H1 (cell line): ENCODE measurements around the gene NME9. TPM values are rescaled to one million over a fixed set of nuclear protein-coding genes. Genes with fewer than 3 reads are reported as not detected.

ENCODE experiments used
- CTCF ChIA-PET: fragments of 300-600 bp; sonication (Branson Sonifier 250); formaldehyde crosslinking; loops from one replicate; lab custom pipeline; 2021; ENCODE audit not compliant: partially characterized antibody; lab: Charles Lee
- POLR2A ChIA-PET: fragments of 300-600 bp; sonication (Branson Sonifier 250); formaldehyde crosslinking; loops from one replicate; lab custom pipeline; 2021; ENCODE audit warnings: inconsistent platforms; ENCODE audit not compliant: partially characterized antibody; lab: Charles Lee
- DNase-seq, 2 experiments: peaks; one replicate each; pipeline versions ENCODE4 v3.0.0 to v3.0.0-alpha.2; 2010 to 2022; ENCODE audit warnings: low spot score in 2 of 2, low read depth in 1 of 2, mixed read lengths in 1 of 2
- FAIRE-seq: peaks from 2 replicates; lab custom pipeline; 2011; peaks lifted over from hg19 to GRCh38; lab: Jason Lieb, UNC
- H2AFZ ChIP-seq: 2 replicates; pipeline ENCODE4 v1.8.1; 2012; ENCODE audit warnings: low read length, inconsistent platforms
- H2AK5ac ChIP-seq: 2 replicates; pipeline ENCODE4 v1.6.1; 2013; ENCODE audit warnings: low read depth, low read length
- H2BK120ac ChIP-seq: replicated peaks from 2 replicates; pipeline ENCODE3; 2013; ENCODE audit warnings: low read depth, low read length, inconsistent platforms
- H2BK12ac ChIP-seq: 2 replicates; pipeline ENCODE4 v1.6.1; 2013; ENCODE audit warnings: low read depth, low read length
- H2BK15ac ChIP-seq: 2 replicates; pipeline ENCODE4 v1.6.1; 2013; ENCODE audit warnings: low read length
- H2BK20ac ChIP-seq: 2 replicates; pipeline ENCODE4 v1.6.1; 2013; ENCODE audit warnings: low read length
- H2BK5ac ChIP-seq: 2 replicates; pipeline ENCODE4 v1.6.1; 2013; ENCODE audit warnings: low read depth, low read length
- H3K14ac ChIP-seq: 2 replicates; pipeline ENCODE4 v1.6.1; 2013; ENCODE audit warnings: inconsistent platforms; ENCODE audit not compliant: insufficient read length
- H3K18ac ChIP-seq: 2 replicates; pipeline ENCODE4 v1.6.1; 2013; ENCODE audit warnings: low read length; ENCODE audit errors: extremely low read depth
- H3K23ac ChIP-seq: 2 replicates; pipeline ENCODE4 v1.6.1; 2013; ENCODE audit warnings: inconsistent platforms; ENCODE audit not compliant: insufficient read length
- H3K23me2 ChIP-seq: 2 replicates; pipeline ENCODE4 v1.6.1; 2013; ENCODE audit warnings: low read depth, low read length
- H3K27ac ChIP-seq: 2 replicates; pipeline ENCODE4 v1.6.1; 2011; ENCODE audit warnings: low read depth, low read length, inconsistent platforms
- H3K27me3 ChIP-seq, 4 experiments: replicated peaks in 1 of 4; 1 replicate in 1 of 4; 2 replicates in 3 of 4; pipeline versions ENCODE4 v1.6.1 to v1.8.1; 2011 to 2013; ENCODE audit warnings: low read length in 3 of 4, mild to moderate bottlenecking in 3 of 4, inconsistent platforms in 2 of 4, mixed read lengths in 2 of 4, moderate library complexity in 1 of 4; ENCODE audit not compliant: control insufficient read depth in 3 of 4, insufficient read depth in 3 of 4; ENCODE audit errors: extremely low read depth in 1 of 4
- H3K36me3 ChIP-seq, 4 experiments: 2 replicates each; pipeline versions ENCODE4 v1.6.1 to v1.8.1; 2011 to 2013; ENCODE audit warnings: mild to moderate bottlenecking in 4 of 4, low read length in 3 of 4, moderate library complexity in 2 of 4, control low read depth in 1 of 4, inconsistent platforms in 1 of 4; ENCODE audit not compliant: insufficient read depth in 4 of 4, control insufficient read depth in 2 of 4
- H3K4ac ChIP-seq: replicated peaks from 2 replicates; pipeline ENCODE3; 2013; ENCODE audit warnings: low read length, low read depth, mixed read lengths, inconsistent platforms; ENCODE audit not compliant: insufficient read length
- H3K4me1 ChIP-seq, 4 experiments: replicated peaks in 1 of 4; 1 replicate in 1 of 4; 2 replicates in 3 of 4; pipeline versions ENCODE4 v1.6.1 to v1.8.1; 2011 to 2013; ENCODE audit warnings: low read length in 3 of 4, inconsistent platforms in 2 of 4, mixed read lengths in 1 of 4; ENCODE audit not compliant: insufficient read depth in 4 of 4, control insufficient read depth in 3 of 4
- H3K4me2 ChIP-seq, 2 experiments: 2 replicates each; pipeline versions ENCODE4 v1.6.1 to v1.8.1; 2011 to 2013; ENCODE audit warnings: low read depth in 2 of 2, low read length in 2 of 2, control low read depth in 1 of 2, inconsistent platforms in 1 of 2, mild to moderate bottlenecking in 1 of 2; ENCODE audit not compliant: insufficient read depth in 1 of 2
- H3K4me3 ChIP-seq, 4 experiments: fragments of 200-600, 300-600 bp in 1 of 4; sonication (generic), shearing (Covaris generic), sonication (Bioruptor Twin) in 1 of 4; 2 replicates each; pipeline versions ENCODE4 v1.5.1 to v1.8.1; 2011 to 2016; ENCODE audit warnings: low read length in 4 of 4, low read depth in 3 of 4, control low read depth in 2 of 4, inconsistent platforms in 2 of 4, mild to moderate bottlenecking in 2 of 4, mixed read lengths in 1 of 4, moderate library complexity in 1 of 4; ENCODE audit not compliant: insufficient read depth in 2 of 4; ENCODE audit errors: extremely low read depth in 1 of 4
- H3K56ac ChIP-seq: replicated peaks from 2 replicates; pipeline ENCODE3; 2013; ENCODE audit warnings: low read depth, mild to moderate bottlenecking, mixed read lengths, low read length, inconsistent platforms; ENCODE audit not compliant: insufficient read length
- H3K79me1 ChIP-seq: 2 replicates; pipeline ENCODE4 v1.6.1; 2013; ENCODE audit warnings: low read depth, low read length, control low read depth
- H3K79me2 ChIP-seq, 2 experiments: 2 replicates each; pipeline versions ENCODE4 v1.6.1 to v1.8.1; 2012 to 2013; ENCODE audit warnings: low read length in 2 of 2, mild to moderate bottlenecking in 2 of 2, inconsistent platforms in 1 of 2; ENCODE audit not compliant: insufficient read depth in 2 of 2, control insufficient read depth in 1 of 2
- H3K9ac ChIP-seq, 4 experiments: replicated peaks in 1 of 4; 1 replicate in 1 of 4; 2 replicates in 3 of 4; pipeline versions ENCODE4 v1.6.1 to v1.8.1; 2011 to 2013; ENCODE audit warnings: low read depth in 3 of 4, low read length in 3 of 4, control low read depth in 2 of 4, mild to moderate bottlenecking in 2 of 4, moderate library complexity in 2 of 4, inconsistent platforms in 1 of 4; ENCODE audit errors: extremely low read depth in 1 of 4
- H3K9me3 ChIP-seq, 2 experiments: 2 replicates each; pipeline versions ENCODE4 v1.6.1 to v1.8.1; 2012 to 2013; ENCODE audit warnings: mild to moderate bottlenecking in 2 of 2, moderate library complexity in 2 of 2, control low read depth in 1 of 2, inconsistent platforms in 1 of 2, low read depth in 1 of 2, low read length in 1 of 2, mixed read lengths in 1 of 2; ENCODE audit not compliant: insufficient read depth in 2 of 2
- H4K20me1 ChIP-seq, 2 experiments: replicated peaks in 1 of 2; 2 replicates each; pipeline versions ENCODE3 to v1.8.1; 2011 to 2013; ENCODE audit warnings: inconsistent platforms in 2 of 2, low read length in 2 of 2, mild to moderate bottlenecking in 1 of 2; ENCODE audit not compliant: insufficient read depth in 2 of 2, control insufficient read depth in 1 of 2
- H4K5ac ChIP-seq: 2 replicates; pipeline ENCODE4 v1.6.1; 2013; ENCODE audit warnings: low read length, low read depth, mixed read lengths, inconsistent platforms; ENCODE audit not compliant: insufficient read length
- H4K8ac ChIP-seq: 2 replicates; pipeline ENCODE4 v1.8.0; 2013; ENCODE audit warnings: mild to moderate bottlenecking, moderate library complexity, low read length, inconsistent platforms; ENCODE audit not compliant: insufficient read depth; ENCODE audit errors: extremely low read depth
- H4K91ac ChIP-seq: replicated peaks from 2 replicates; pipeline ENCODE3; 2013; ENCODE audit warnings: low read length, mixed read lengths, inconsistent platforms; ENCODE audit not compliant: insufficient read length
- BACH1 ChIP-seq: IDR thresholded peaks from 2 replicates; pipeline ENCODE4 v1.6.1; 2012; ENCODE audit warnings: low read length, improper control_type of control experiment
- CBX8 ChIP-seq: fragments of 300-800, 300-1000 bp; sonication (generic); IDR thresholded peaks from 2 replicates; pipeline ENCODE4 v1.7.1; 2016; ENCODE audit warnings: low read depth, low read length, borderline replicate concordance
- CTCF ChIP-seq, 3 experiments: IDR thresholded peaks; 1 replicate in 2 of 3; 2 replicates in 1 of 3; pipeline versions ENCODE4 v1.5.1 to v1.6.1; 2011; ENCODE audit warnings: low read length in 3 of 3, mild to moderate bottlenecking in 3 of 3, inconsistent platforms in 2 of 3, low read depth in 1 of 3, moderate library complexity in 1 of 3; ENCODE audit not compliant: insufficient read depth in 1 of 3; ENCODE audit errors: control extremely low read depth in 1 of 3
- EP300 ChIP-seq, 2 experiments: IDR thresholded peaks; 1 replicate in 1 of 2; 2 replicates in 1 of 2; pipeline ENCODE4 v1.6.1; 2011 to 2012; ENCODE audit warnings: low read depth in 2 of 2, low read length in 2 of 2, mild to moderate bottlenecking in 2 of 2, borderline replicate concordance in 1 of 2, inconsistent platforms in 1 of 2, moderate library complexity in 1 of 2
- GTF2F1 ChIP-seq: IDR thresholded peaks from 2 replicates; pipeline ENCODE4 v1.6.1; 2012; ENCODE audit warnings: low read depth, low read length, improper control_type of control experiment, borderline replicate concordance
- HDAC2 ChIP-seq, 2 experiments: fragments of 300-600 bp in 1 of 2; sonication (generic) in 1 of 2; IDR thresholded peaks; 2 replicates each; pipeline ENCODE4 v1.6.1; 2011 to 2012; ENCODE audit warnings: low read depth in 2 of 2, low read length in 2 of 2, mild to moderate bottlenecking in 2 of 2, moderate library complexity in 2 of 2, borderline replicate concordance in 1 of 2, inconsistent platforms in 1 of 2
- HDAC6 ChIP-seq: IDR thresholded peaks from one replicate; pipeline ENCODE4 v1.7.1; 2012; ENCODE audit warnings: low read depth, mild to moderate bottlenecking, inconsistent platforms, low read length, moderate library complexity
- RBBP5 ChIP-seq: IDR thresholded peaks from 2 replicates; pipeline ENCODE4 v1.7.1; 2012; ENCODE audit warnings: low read depth, mild to moderate bottlenecking, inconsistent platforms, low read length, moderate library complexity, borderline replicate concordance
- SIRT6 ChIP-seq: IDR thresholded peaks from one replicate; pipeline ENCODE4 v1.7.1; 2012; ENCODE audit warnings: low read length, inconsistent platforms
- SP1 ChIP-seq: IDR thresholded peaks from 2 replicates; pipeline ENCODE4 v1.6.1; 2011; ENCODE audit warnings: low read depth, low read length
- SP2 ChIP-seq: IDR thresholded peaks from 2 replicates; pipeline ENCODE4 v1.6.1; 2012; ENCODE audit warnings: mild to moderate bottlenecking, low read length, inconsistent platforms
- SP4 ChIP-seq: IDR thresholded peaks from 2 replicates; pipeline ENCODE4 v1.6.1; 2012; ENCODE audit warnings: low read length, inconsistent platforms
- WGBS, 2 experiments: shearing (Covaris generic) in 1 of 2; methylation state at CpG; one replicate each; pipeline versions ENCODE4 v1.1.6 to v1.1.7; 2013 to 2015; ENCODE audit warnings: low lambda C conversion rate in 2 of 2, mixed read lengths in 2 of 2, inconsistent platforms in 1 of 2, low coverage in 1 of 2, missing lambda C conversion rate in 1 of 2; ENCODE audit not compliant: insufficient replicate concordance in 2 of 2, insufficient coverage in 1 of 2, insufficient read length in 1 of 2; ENCODE audit errors: extremely low coverage in 1 of 2, missing lambda C conversion rate in 1 of 2; 5-methylcytosine and 5-hydroxymethylcytosine counted together
- polyA plus RNA-seq, 7 experiments: library from polyadenylated mRNA; depleted of rRNA in 3 of 7; stranded (reverse) in 5 of 7; unstranded in 2 of 7; fragments of >200 nt in 5 of 7; fragments of 200-250 nt in 2 of 7; gene quantifications; 1 replicate in 5 of 7; 2 replicates in 1 of 7; 4 replicates in 1 of 7; pipeline versions ENCODE4 v1.2.1 to v1.2.3, GENCODE V29; 2011 to 2013; ENCODE audit warnings: missing spikeins in 2 of 7, mixed read lengths in 2 of 7
- total RNA-seq: library from RNA; stranded (reverse); fragmentation: NEBNext Ultra II Directional; extraction: Animal tissue kit (Norgen Biotek cat#: 25700); gene quantifications from 2 replicates; pipeline ENCODE4 v1.2.1, GENCODE V29; 2021

Gene NME9
- total and polyA plus RNA-seq, 2 of the 8 experiments (the other 6 are each of a cell fraction or from before 2014, with no cell fraction given) = 0.11 TPM; not detected in 1

- Histone ChIP-seq H2BK15ac (no peak overlapping the region), H3K14ac (no peak overlapping the region), H3K4me3 (no peak overlapping the region), H3K4me1 (no peaks in the 10 kb centered on the region), H2BK120ac (no peak overlapping the region), H4K20me1 (no peaks in the 10 kb centered on the region), H3K4me2 (no peak overlapping the region), H2AFZ (no peak overlapping the region), H3K27me3 (no peaks in the 10 kb centered on the region), H3K56ac (no peak overlapping the region), H3K79me1 (no peaks in the 10 kb centered on the region), H3K9me3 (no peaks in the 10 kb centered on the region), H3K18ac (no peak overlapping the region), H3K4ac (no peak overlapping the region), H3K27ac (no peak overlapping the region), H3K23me2 (no peaks in the 10 kb centered on the region), H4K5ac (no peak overlapping the region), H2BK5ac (no peak overlapping the region), H4K8ac (no peak overlapping the region), H2BK12ac (no peak overlapping the region), H3K36me3 (peaks cover 0 to 14% (median 5%) of the 10 kb centered on the region in 4 experiments; a peak in 5 of 8 replicates), H2BK20ac (no peak overlapping the region), H2AK5ac (no peak overlapping the region), H3K23ac (no peak overlapping the region), H3K79me2 (no peaks in the 10 kb centered on the region), H4K91ac (no peak overlapping the region), H3K9ac (no peak overlapping the region)
- no peak for DNase-seq
- CTCF ChIA-PET = interaction anchor here (1.4 kb wide), 1 partner anchor 51 kb away, joined by 3 read pairs; no protein-coding TSS in a partner anchor
- POLR2A ChIA-PET = no interaction called here
- no peak for FAIRE-seq
- WGBS, 2 experiments = 87% methylated on average over 1 of the region's 1 CpG; no CpG with 5 or more reads in 1 of the 2 experiments
- no peak for TF ChIP-seq EP300 (IDR thresholded peaks at IDR 0.05; ENCODE audit: borderline replicate concordance in 1 of 2, low read depth in 2 of 2, low read length in 2 of 2)
- TF ChIP-seq CBX8 = no peak
- TF ChIP-seq SP1 = no peak
- no peak for TF ChIP-seq SIRT6
- TF ChIP-seq SP4 = no peak
- no peak for TF ChIP-seq HDAC2 (IDR thresholded peaks at IDR 0.05; ENCODE audit: borderline replicate concordance in 1 of 2, low read depth in 2 of 2, low read length in 2 of 2)
- no peak for TF ChIP-seq SP2
- TF ChIP-seq HDAC6 = no peak
- no peak for TF ChIP-seq RBBP5
- no peak for TF ChIP-seq GTF2F1
- no peak for TF ChIP-seq CTCF (IDR thresholded peaks at IDR 0.05; ENCODE audit: control extremely low read depth in 1 of 3, insufficient read depth in 1 of 3, low read depth in 1 of 3, low read length in 3 of 3)
- no peak for TF ChIP-seq BACH1
Measured at GRCh38 chr3:138265745-138266144, 63.9 kb downstream of the NME9 start.
